Placental epithelial cell (primary cell): Measurements from ENCODE around the gene VANGL1. TPM values are rescaled to one million over a fixed set of nuclear protein-coding genes. Genes with fewer than 3 reads are reported as not detected.

ENCODE experiments used
- small RNA-seq: library from RNA; depleted of rRNA; stranded (forward); fragments of <200 nt; gene quantifications from one replicate; pipeline ENCODE3, GENCODE V24; 2012
- total RNA-seq: library from RNA; depleted of rRNA; stranded (reverse); fragments of >200 nt; gene quantifications from 2 replicates; pipeline ENCODE4 v1.2.3, GENCODE V29; 2012

Gene VANGL1
- total RNA-seq = 2.7 and 14.3 TPM in 2 replicates

GRCh38 chr1:115641762-115642167 lies at the start of gene VANGL1:
Gene VANGL1 (plus strand): TSS chr1:115641970. CDS start chr1:115651414, 9,444 bp downstream.

Small RNA genes within 50 kb of the gene (small RNA-seq; reads per million reads assigned to genes)
- gene RF00406 (4.5 reads per million, percentile 90 among the genes with 10 or more reads in this experiment), gene RN7SL420P (not detected)

Other genes starting within 250 kb of the VANGL1 start
- 0.54 TPM in 1 of 2 replicates, not detected in the other for gene CASQ2, start 126.7 kb downstream of the VANGL1 start, total RNA-seq
- gene NHLH2, start 199.2 kb downstream of the VANGL1 start, total RNA-seq = under 0.01 TPM in 1 of 2 replicates, not detected in the other